ENCODE data around the gene JMY. TPM values are rescaled to one million over a fixed set of nuclear protein-coding genes. Genes with fewer than 3 reads are reported as not detected.
A peak's percentile ranks its signal among the peaks of the same experiment; 100 is the strongest.

Gene JMY
- total and polyA plus RNA-seq, 12 donors = 1.4 to 18.1 (median 13.3) TPM

- Histone ChIP-seq H3K27ac (peak overlapping the region; percentile 77 to 93 (median 84)), H3K4me1 (peaks cover 0 to 53% (median 33%) of the 10 kb centered on the region in 9 donors), H3K36me3 (no peaks in the 10 kb centered on the region), H3K4me3 (peak overlapping the region; percentile 49 to 95 (median 86)), H3K27me3 (peaks cover 0 to 5% (median 0%) of the 10 kb centered on the region in 7 donors), H3K9me3 (no peaks in the 10 kb centered on the region)
- intact Hi-C loops (cut with DNase I) = loop anchor here in 2 of 10 donors (5.0 to 10.0 kb wide), 2 partner anchors 278 to 280 kb away; partner anchors contain the start of gene HOMER1 (in 1 of the 2)
- DNase-seq = peak; percentile 17 to 29
- WGBS, 2 donors = 0% methylated on average over 57 to 61 of the region's 61 CpGs
- peak; percentile 25 to 66 (median 52) for ATAC-seq
- TF ChIP-seq CTCF (IDR thresholded peaks at IDR 0.05) = no peak
Measured at GRCh38 chr5:79236970-79237739, 1.2 kb downstream of the JMY start.

GRCh38 chr5:79237740-79238560, 2.0 kb downstream of the JMY start:
- Histone ChIP-seq H3K9me3 (no peaks in the 10 kb centered on the region), H3K4me1 (peaks cover 0 to 59% (median 36%) of the 10 kb centered on the region in 9 donors), H3K36me3 (no peaks in the 10 kb centered on the region), H3K27me3 (peaks cover 0 to 5% (median 0%) of the 10 kb centered on the region in 7 donors), H3K27ac (peak overlapping the region in 7 of 10 donors; percentile 77 to 93 (median 84)), H3K4me3 (peak overlapping the region; percentile 49 to 95 (median 86))
- DNase-seq (no peak), ATAC-seq (peak in 5 of 8 donors; percentile 7 to 30 (median 20))
- no peak for TF ChIP-seq CTCF (IDR thresholded peaks at IDR 0.05)
- intact Hi-C loops (cut with DNase I) = loop anchor here in 2 of 10 donors (5.0 to 10.0 kb wide), 2 partner anchors 277 to 279 kb away; partner anchors contain the start of gene HOMER1 (in 1 of the 2)
- 16 to 22% methylated on average over 14 of the region's 14 CpGs for WGBS, 2 donors

- DNase-seq (no peak), ATAC-seq (no peak)
- peaks cover 0 to 5% (median 0%) of the 10 kb centered on the region in 7 donors for H3K27me3 ChIP-seq
- intact Hi-C loops (cut with DNase I) = no loop called here
- WGBS, 2 donors = 95 to 97% methylated on average over 2 of the region's 2 CpGs
- no peak overlapping the region for H3K27ac ChIP-seq
- peaks cover 0 to 66% (median 47%) of the 10 kb centered on the region in 9 donors for H3K4me1 ChIP-seq
- no peaks in the 10 kb centered on the region for H3K9me3 ChIP-seq
- no peaks in the 10 kb centered on the region for H3K36me3 ChIP-seq
- no peak for TF ChIP-seq CTCF (IDR thresholded peaks at IDR 0.05)
- H3K4me3 ChIP-seq = no peak overlapping the region
Measured at GRCh38 chr5:79240561-79240960, 4.6 kb downstream of the JMY start.

- Histone ChIP-seq H3K9me3 (no peaks in the 10 kb centered on the region), H3K36me3 (no peaks in the 10 kb centered on the region), H3K27me3 (peaks cover 0 to 5% (median 0%) of the 10 kb centered on the region in 7 donors), H3K4me1 (peaks cover 0 to 66% (median 47%) of the 10 kb centered on the region in 9 donors), H3K27ac (no peak overlapping the region), H3K4me3 (no peak overlapping the region)
- intact Hi-C loops (cut with DNase I) = no loop called here
- 85 to 93% methylated on average over 4 of the region's 4 CpGs for WGBS, 2 donors
- no peak for ATAC-seq
- DNase-seq = no peak
- TF ChIP-seq CTCF (IDR thresholded peaks at IDR 0.05) = no peak
Measured at GRCh38 chr5:79241535-79241979, 5.6 kb downstream of the JMY start.
